Measurements from ENCODE around the gene PHLPP1.

DNA sequence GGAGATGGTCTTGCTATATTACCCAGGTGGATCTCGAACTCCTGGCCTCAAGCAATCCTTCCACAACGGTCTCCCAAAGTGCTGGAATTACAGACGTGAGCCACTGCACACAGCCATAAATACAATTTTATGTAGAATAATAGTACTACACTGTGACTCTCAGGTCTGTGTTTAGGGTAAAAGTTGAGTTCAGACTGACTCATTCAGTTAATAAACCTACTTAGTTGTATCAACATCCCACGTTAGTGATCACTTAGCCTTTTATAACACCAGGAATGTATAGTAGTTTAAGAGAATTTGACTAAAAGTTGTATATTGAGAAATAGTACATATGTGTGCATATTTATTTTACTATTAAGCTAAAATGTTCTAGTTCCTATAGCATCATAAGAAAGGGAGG lies 237.5 kb downstream of the PHLPP1 start:
- TF ChIP-seq, protein P1, sequence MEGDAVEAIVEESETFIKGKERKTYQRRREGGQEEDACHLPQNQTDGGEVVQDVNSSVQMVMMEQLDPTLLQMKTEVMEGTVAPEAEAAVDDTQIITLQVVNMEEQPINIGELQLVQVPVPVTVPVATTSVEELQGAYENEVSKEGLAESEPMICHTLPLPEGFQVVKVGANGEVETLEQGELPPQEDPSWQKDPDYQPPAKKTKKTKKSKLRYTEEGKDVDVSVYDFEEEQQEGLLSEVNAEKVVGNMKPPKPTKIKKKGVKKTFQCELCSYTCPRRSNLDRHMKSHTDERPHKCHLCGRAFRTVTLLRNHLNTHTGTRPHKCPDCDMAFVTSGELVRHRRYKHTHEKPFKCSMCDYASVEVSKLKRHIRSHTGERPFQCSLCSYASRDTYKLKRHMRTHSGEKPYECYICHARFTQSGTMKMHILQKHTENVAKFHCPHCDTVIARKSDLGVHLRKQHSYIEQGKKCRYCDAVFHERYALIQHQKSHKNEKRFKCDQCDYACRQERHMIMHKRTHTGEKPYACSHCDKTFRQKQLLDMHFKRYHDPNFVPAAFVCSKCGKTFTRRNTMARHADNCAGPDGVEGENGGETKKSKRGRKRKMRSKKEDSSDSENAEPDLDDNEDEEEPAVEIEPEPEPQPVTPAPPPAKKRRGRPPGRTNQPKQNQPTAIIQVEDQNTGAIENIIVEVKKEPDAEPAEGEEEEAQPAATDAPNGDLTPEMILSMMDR (IDR thresholded peaks at IDR 0.05; ENCODE audit: insufficient read depth, low read length, poor library complexity, severe bottlenecking) = no peak
- no peak for TF ChIP-seq EZH2phosphoT487 (conservative IDR thresholded peaks at IDR 0.05; ENCODE audit: low read length)
